22Rv1 (cell line): Measurements from ENCODE around the gene EIPR1.
A peak's percentile ranks its signal among the peaks of the same experiment; 100 is the strongest.
"Not testable (repeated sequence)": the region's sequence is repeated elsewhere in the genome, so short reads cannot be mapped to it uniquely, and the experiment has no call there.

Experiments
- H3K27ac ChIP-seq: fragments of 450-650 bp; 2 replicates; pipeline ENCODE4 v1.5.1; 2017
- ZFX ChIP-seq: fragments of 450-650 bp; IDR thresholded peaks from 2 replicates; pipeline ENCODE4 v1.6.1; 2017; ENCODE audit warnings: antibody characterized with exemption, borderline replicate concordance
- TF ChIP-seq, protein P1 (sequence below): fragments of 450-650 bp; IDR thresholded peaks from 2 replicates; pipeline ENCODE4 v1.5.1; 2017; ENCODE audit warnings: mild to moderate bottlenecking

Gene EIPR1

DNA sequence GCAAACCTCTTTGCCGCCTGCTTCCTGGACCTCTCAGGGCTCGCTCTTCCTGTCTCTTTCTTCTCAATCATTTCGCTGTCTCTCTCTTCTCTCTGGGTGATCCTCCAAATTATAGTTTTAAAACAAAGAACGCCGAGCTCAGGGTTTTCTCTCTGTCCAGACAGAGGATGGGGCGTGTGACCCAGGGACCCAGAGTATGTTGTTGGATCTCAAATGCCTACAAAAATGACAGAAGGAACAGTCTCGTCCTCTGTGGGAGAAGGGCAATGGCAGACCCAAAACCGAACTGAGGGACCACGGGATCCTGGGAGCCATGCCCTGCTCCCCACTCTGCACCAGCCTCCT lies 88.5 kb downstream of the EIPR1 start:
- no peak overlapping the region for H3K27ac ChIP-seq
- no peak for TF ChIP-seq ZFX

GRCh38 chr2:3288470-3289170 lies 89.0 kb downstream of the EIPR1 start:
- H3K27ac ChIP-seq = no peak overlapping the region
- no peak for TF ChIP-seq ZFX
- TF ChIP-seq, protein P1, sequence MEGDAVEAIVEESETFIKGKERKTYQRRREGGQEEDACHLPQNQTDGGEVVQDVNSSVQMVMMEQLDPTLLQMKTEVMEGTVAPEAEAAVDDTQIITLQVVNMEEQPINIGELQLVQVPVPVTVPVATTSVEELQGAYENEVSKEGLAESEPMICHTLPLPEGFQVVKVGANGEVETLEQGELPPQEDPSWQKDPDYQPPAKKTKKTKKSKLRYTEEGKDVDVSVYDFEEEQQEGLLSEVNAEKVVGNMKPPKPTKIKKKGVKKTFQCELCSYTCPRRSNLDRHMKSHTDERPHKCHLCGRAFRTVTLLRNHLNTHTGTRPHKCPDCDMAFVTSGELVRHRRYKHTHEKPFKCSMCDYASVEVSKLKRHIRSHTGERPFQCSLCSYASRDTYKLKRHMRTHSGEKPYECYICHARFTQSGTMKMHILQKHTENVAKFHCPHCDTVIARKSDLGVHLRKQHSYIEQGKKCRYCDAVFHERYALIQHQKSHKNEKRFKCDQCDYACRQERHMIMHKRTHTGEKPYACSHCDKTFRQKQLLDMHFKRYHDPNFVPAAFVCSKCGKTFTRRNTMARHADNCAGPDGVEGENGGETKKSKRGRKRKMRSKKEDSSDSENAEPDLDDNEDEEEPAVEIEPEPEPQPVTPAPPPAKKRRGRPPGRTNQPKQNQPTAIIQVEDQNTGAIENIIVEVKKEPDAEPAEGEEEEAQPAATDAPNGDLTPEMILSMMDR = no peak

GRCh38 chr2:3287896-3288295 lies 89.7 kb downstream of the EIPR1 start:
- TF ChIP-seq ZFX = no peak
- TF ChIP-seq, protein P1 = no peak
- no peak overlapping the region for H3K27ac ChIP-seq

GRCh38 chr2:3286646-3287036 lies 91.0 kb downstream of the EIPR1 start:
- H3K27ac ChIP-seq = not testable (repeated sequence)

GRCh38 chr2:3285901-3286645 lies 91.5 kb downstream of the EIPR1 start:
- no peak for TF ChIP-seq ZFX
- TF ChIP-seq, protein P1 = 0 out of 2 replicates have a peak, but pooled peaks have one; percentile 3
- no peak overlapping the region for H3K27ac ChIP-seq

- TF ChIP-seq, protein P1 = no peak
- TF ChIP-seq ZFX = no peak
- no peak overlapping the region for H3K27ac ChIP-seq
Observed at GRCh38 chr2:3284657-3285630, 92.7 kb downstream of the EIPR1 start.

GRCh38 chr2:3283876-3284656 lies 93.6 kb downstream of the EIPR1 start:
- not testable (repeated sequence) for H3K27ac ChIP-seq

DNA sequence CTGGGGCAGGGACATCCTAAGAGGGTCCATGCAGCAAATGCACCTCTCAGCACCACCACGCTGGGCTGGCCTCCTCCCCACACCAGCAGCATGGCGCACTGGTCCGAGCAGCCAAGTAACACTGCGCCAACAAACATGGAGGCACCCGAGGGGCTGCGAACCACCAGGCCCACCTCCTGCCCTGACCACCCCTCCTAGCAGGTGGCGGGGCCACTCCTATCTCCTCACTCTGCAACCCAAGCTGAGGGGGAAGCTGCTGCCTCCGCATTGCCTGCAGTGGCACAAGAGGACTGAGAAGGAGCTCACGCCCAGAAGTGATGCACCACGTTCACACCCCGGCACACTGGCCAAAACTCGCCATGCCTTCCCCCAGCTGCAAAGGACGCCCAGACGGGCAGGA lies 94.4 kb downstream of the EIPR1 start:
- TF ChIP-seq, protein P1 = no peak
- TF ChIP-seq ZFX = no peak
- H3K27ac ChIP-seq = no peak overlapping the region
